GM18526 (cell line): Measurements from ENCODE around the gene SLC46A3.

ENCODE experiments used
- POLR2A ChIP-seq: IDR thresholded peaks from 3 replicates; pipeline ENCODE4 v1.6.1; 2011; ENCODE audit not compliant: insufficient read length; ENCODE audit errors: extremely low read depth

The SLC46A3 gene

GRCh38 chr13:28707629-28708427 lies 10.9 kb downstream of the SLC46A3 start:
- TF ChIP-seq POLR2A = no peak

- TF ChIP-seq POLR2A = no peak
These were observed 13.2 kb downstream of the SLC46A3 start for GRCh38 chr13:28705461-28706083.

GRCh38 chr13:28704919-28705318 lies 13.9 kb downstream of the SLC46A3 start:
- TF ChIP-seq POLR2A = no peak

GRCh38 chr13:28704282-28704681 lies 14.5 kb downstream of the SLC46A3 start:
- TF ChIP-seq POLR2A = no peak

GRCh38 chr13:28699246-28699645 lies 19.5 kb downstream of the SLC46A3 start:
- TF ChIP-seq POLR2A = no peak

- TF ChIP-seq POLR2A = no peak
These were observed 21.3 kb downstream of the SLC46A3 start for GRCh38 chr13:28697441-28697840.

GRCh38 chr13:28685892-28686291 lies 32.9 kb downstream of the SLC46A3 start:
- no peak for TF ChIP-seq POLR2A

GRCh38 chr13:28685114-28685513 lies 33.7 kb downstream of the SLC46A3 start:
- TF ChIP-seq POLR2A = no peak

GRCh38 chr13:28684257-28684656 lies 34.5 kb downstream of the SLC46A3 start:
- no peak for TF ChIP-seq POLR2A

- TF ChIP-seq POLR2A = no peak
These were observed 38.2 kb downstream of the SLC46A3 start for GRCh38 chr13:28680541-28680940.

- TF ChIP-seq POLR2A = no peak
These were observed 39.1 kb downstream of the SLC46A3 start for GRCh38 chr13:28679628-28680027.

GRCh38 chr13:28678809-28679208 lies 40.0 kb downstream of the SLC46A3 start:
- no peak for TF ChIP-seq POLR2A

GRCh38 chr13:28671126-28671792 lies 47.5 kb downstream of the SLC46A3 start:
- TF ChIP-seq POLR2A = no peak

GRCh38 chr13:28666897-28667488 lies 51.8 kb downstream of the SLC46A3 start:
- no peak for TF ChIP-seq POLR2A

- TF ChIP-seq POLR2A = no peak
These were observed 59.2 kb downstream of the SLC46A3 start for GRCh38 chr13:28659621-28659970.
